Endometrium (tissue), 2 donors: ENCODE measurements around the gene ARRDC5.
"Not testable (repeated sequence)": the region's sequence is repeated elsewhere in the genome, so short reads cannot be mapped to it uniquely, and the experiment has no call there.

Source experiments
- FAIRE-seq: peaks from 2 replicates; lab custom pipeline; 2012; peaks lifted over from hg19 to GRCh38; lab: Jason Lieb, UNC
- donor health status: control.
- donor health status: control.

The ARRDC5 gene

DNA sequence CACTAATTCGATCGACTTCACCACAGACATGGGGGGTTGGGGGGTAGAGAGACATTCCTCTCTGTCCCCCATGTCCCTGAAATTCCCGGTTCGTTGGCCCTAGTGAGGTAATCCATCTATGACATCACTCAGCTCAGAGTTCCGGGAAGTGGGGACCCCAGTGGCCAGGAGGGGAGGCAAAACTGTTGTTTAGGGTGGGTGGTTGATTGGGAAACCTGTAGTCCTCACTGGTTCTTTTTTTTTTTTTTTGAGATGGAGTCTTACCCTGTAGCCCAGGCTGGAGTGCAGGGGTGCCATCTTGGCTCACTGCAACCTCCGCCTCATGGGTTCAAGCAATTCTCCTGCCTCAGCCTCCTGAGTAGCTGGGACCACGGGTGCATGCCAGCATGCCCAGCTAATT, at the start of gene ARRDC5:
Gene ARRDC5, minus strand, starts transcription at position 101 of the 400 bp plus-strand sequence. Its CDS starts 71 bp downstream, at position 30.
- FAIRE-seq = no peak

GRCh38 chr19:4951656-4952055, 49.0 kb upstream of the ARRDC5 start:
- FAIRE-seq = no peak

GRCh38 chr19:4950650-4951049, 48.0 kb upstream of the ARRDC5 start:
- not testable (repeated sequence) for FAIRE-seq

GRCh38 chr19:4941638-4942169, 39.0 kb upstream of the ARRDC5 start:
- not testable (repeated sequence) for FAIRE-seq

DNA sequence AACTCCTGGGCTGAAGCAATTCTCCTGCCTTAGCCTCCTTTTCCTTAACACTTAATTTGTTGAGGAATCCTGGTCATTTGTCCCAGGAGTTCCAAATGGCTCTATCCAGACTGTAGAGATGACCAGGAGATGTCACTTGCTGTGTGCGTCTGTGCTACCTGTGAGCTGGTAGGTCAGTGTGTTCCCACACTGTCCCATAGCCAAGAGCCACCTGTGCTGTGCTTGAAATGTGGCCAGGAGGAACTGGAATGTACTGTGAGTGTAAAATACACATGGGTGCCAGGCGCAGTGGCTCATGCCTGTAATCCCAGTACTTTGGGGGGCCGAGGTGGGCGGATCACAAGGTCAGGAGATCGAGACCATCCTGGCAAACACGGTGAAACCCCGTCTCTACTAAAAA, 36.8 kb upstream of the ARRDC5 start:
- FAIRE-seq = no peak

DNA sequence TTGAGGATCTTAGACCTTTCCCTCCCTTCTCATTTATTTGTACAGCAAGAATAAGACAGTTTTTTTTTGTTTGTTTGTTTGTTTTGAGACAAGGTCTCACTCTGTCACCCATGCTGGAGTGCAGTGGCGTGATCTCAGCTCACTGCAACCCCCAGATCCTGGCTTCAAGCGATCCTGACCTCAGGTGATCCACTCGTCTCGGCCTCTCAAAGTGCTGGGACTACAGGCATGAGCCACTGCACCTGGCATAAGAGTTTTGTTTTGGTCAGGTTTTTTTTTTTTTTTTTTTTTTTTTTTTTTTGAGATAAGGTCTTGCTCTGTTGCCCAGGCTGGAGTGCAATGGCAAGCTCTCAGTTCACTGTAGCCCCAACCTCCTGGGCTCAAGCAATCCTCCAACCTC, 35.8 kb upstream of the ARRDC5 start:
- FAIRE-seq = not testable (repeated sequence)

DNA sequence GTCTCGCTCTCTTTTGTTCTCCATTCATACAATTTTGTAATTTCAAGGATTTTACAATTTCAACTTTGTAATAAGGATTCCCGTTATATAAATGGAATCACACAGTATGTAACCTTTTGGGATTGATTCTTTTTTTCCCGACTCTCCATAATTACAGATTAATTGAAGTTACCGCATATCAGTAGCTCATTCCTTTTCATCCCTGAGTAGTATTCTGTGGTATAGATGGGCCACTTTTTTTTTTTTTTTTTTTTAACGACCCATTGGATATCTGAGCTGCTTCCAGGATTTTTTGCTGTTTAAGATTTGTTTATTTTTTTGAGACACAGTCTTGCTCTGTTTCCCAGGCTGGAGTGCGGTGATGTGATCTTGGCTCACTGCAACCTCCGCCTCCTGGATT, 34.4 kb upstream of the ARRDC5 start:
- no peak for FAIRE-seq

GRCh38 chr19:4935444-4935843, 32.7 kb upstream of the ARRDC5 start:
- FAIRE-seq = no peak

DNA sequence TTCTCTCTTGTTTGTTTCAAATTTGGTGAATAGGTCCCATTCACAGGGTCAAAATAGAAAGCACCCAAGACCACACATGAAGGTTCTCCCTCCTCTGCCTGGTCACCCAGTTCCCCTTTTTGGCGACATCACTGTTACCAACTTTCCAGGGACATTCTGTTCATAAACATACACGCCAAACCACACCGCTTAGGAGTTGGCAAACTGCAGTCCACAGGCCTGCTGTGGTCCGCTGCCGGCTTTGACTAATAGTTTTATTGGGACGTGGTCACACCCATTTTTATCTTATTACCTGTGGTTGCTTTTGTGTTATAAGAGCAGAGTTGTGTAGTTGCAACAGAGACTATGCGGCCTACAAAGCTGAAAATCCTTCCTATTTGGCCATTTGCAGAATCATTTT, 30.8 kb upstream of the ARRDC5 start:
- no peak for FAIRE-seq

GRCh38 chr19:4932711-4933110, 30.0 kb upstream of the ARRDC5 start:
- no peak for FAIRE-seq

DNA sequence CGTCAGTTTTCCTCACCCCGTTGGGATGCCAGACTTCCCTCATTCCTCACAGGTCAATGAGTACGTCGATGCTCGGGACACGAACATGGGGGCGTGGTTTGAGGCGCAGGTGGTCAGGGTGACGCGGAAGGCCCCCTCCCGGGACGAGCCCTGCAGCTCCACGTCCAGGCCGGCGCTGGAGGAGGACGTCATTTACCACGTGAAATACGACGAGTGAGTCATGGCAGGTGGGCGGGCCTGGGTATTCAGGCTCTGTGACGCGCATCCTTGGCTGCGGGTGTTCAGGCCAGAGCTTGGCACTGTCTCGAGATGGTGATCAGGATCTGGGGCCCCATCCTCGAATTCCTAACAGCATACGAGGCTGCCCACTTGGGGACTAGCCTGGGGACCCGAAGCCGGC, 28.0 kb upstream of the ARRDC5 start:
- FAIRE-seq = no peak

- no peak for FAIRE-seq
Measured at GRCh38 chr19:4929186-4929585, 26.5 kb upstream of the ARRDC5 start.

DNA sequence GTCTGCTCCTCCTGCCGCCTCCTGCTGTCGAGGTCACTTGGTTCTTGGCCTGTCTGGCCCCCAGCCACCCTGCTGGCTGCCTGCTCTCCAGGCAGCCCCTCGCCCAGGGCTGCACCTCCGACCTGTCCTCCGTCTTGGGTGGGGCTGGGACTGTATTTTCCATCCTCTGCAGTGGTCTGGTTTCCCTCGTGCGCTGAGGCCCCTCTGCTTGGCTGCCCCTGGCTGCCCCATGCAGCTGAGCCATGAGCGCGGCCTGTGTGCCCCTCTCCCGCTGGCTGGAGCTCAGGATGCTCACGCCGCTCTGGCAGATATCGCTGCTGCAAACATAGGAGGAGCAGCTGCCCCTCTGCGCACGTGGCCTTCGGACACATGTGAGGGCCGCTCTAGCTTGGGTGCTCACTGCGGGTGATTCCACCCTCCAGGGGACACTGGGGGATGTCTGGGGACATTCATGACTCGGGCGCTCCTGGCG, 20.6 kb upstream of the ARRDC5 start:
- FAIRE-seq = no peak

GRCh38 chr19:4922530-4923275, 20.0 kb upstream of the ARRDC5 start:
- FAIRE-seq = no peak

- no peak for FAIRE-seq
Measured at GRCh38 chr19:4916292-4917082, 13.8 kb upstream of the ARRDC5 start.

- FAIRE-seq = no peak
Measured at GRCh38 chr19:4914736-4915501, 12.2 kb upstream of the ARRDC5 start.

DNA sequence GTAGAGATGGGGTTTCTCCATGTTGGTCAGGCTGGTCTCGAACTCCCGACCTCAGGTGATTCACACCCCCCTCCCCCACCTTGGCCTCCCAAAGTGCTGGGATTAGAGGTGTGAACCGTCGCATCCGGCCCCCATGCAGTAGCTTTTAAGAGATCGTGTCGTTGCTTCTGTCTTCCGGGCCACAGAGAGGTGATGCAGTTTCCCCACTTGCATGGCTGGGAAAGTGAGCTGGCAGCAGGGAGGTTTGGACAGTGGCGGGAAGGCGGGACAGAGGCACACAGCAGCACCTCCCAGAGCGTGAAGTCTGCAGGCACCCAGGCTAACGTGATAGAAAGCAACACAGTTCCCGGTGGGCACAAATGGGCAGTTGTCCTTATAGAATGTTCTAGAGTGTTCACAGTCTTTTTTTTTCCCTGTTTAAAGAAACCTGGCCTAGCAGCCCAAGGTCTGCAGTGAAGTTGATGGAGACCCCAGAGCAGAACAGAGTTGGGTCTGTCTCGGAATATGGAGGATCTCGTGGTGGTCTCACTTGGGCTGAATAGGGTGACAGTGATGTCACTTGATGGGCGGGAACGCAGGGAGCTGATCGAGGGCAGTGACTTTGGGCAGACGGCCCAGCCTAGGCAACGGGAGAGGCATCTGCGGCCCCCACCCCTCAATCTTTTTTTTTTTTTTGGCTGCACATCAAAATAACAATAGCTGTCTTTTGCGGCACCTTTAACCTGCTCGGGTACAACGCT, 11.5 kb upstream of the ARRDC5 start:
- no peak for FAIRE-seq

DNA sequence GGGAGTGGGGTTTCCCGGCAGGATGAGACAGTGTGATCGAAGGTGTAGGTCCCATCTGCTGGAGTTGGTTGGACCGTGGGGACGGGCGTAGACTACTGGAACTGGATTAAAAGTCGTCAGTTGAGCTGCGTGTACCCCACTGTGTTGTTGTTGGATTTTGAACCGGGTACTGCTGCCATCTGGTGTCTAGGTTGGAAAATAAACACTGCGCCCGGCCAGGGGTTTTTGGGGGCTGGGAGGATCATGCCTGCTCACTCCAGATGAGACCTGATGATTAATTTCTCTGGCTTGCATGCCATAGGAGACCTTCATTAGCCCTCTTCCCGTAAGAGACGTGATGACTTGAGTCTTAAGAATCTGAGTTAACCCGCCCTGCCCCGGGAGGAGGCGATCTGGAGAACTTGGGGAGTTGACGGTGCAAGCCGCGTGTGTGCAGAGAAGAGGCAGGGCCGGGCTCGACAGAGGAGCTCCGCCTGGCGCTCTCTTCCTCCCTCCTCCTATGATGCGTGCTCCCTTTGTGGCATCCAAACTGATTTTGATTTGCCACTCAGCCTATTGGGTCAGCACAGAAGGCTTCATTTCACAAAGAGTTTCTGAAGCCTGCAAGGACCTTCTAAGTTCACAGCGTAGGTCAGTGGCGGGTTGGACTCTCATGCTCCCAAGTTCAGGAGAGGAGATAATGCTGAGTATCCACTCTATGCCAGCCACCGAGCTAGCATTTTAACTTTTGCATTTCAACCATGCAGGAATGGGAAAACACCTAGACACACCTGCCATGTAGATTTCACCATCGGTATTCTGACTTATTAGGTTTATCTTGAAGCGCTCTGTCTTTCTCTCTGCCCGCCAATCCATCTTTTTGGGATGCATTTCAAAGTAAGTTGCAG, 9.3 kb upstream of the ARRDC5 start:
- FAIRE-seq = no peak

DNA sequence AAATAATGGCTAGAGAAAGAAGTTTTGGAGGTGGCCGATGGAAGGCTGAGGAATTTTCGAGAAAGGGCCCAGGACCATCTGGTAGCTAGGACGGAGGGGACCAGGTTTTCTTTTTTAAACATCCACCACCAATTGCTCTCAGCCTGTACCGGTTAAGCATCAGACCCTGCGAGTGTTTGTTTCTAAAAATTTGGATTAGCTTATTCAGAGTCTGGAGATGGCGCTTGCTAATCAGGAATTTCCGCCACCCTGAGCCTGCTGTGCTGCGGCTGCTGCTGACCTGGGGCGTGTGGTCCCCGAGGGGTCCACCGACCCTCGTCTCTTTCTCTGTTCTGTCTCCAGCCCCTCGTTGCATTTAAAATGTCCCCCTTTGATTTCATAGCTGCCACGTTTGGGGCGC, 8.6 kb upstream of the ARRDC5 start:
- no peak for FAIRE-seq

DNA sequence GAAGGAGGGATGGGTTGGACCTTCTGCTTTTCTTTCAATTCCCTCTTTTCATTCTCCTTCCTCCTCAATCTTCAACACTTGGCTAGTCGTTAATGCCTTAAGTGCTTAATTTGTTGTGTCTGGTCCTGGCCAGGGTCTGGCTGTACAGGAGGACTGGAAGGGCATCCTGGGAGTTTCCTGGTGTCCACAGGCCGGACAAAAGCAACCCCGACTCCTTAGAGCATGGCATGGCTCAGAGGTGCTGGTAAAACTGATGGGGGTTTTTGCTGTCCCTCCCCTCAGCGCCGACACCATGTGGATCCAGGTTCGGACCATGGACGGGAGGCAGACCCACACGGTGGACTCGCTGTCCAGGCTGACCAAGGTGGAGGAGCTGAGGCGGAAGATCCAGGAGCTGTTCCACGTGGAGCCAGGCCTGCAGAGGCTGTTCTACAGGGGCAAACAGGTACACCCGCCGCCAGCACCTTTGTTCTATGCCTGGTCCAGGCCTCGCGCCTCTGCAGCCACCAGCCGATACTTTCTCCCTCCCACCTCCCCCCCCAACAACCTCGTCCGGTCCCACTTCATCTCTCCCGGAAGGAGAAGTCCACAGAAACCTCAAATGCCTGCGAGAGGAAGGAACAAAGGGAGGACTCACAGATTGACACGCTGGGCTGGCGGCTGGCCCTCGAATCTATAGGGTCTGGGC, 8.0 kb upstream of the ARRDC5 start:
- no peak for FAIRE-seq
